SK-N-SH (cell line): ENCODE data around the gene ARHGAP27. TPM values are rescaled to one million over a fixed set of nuclear protein-coding genes. Genes with fewer than 3 reads are reported as not detected.
A peak's percentile ranks its signal among the peaks of the same experiment; 100 is the strongest.

Experiments used
- CTCF ChIA-PET: fragments of 300-600, 350-600 bp; formaldehyde crosslinking; extraction: SDS; loops from one replicate; lab custom pipeline; 2021; lab: Yijun Ruan, JAX
- POLR2A ChIA-PET: fragments of 350-600 bp; sonication (Branson Sonifier 250); formaldehyde crosslinking; extraction: SDS; loops from one replicate; lab custom pipeline; 2020; ENCODE audit warnings: antibody characterized with exemption, inconsistent platforms; lab: Yijun Ruan, JAX
- DNase-seq: peaks from one replicate; pipeline ENCODE4 v3.0.0; 2012
- H2AFZ ChIP-seq: fragments of 200-600 bp; sonication (generic); 2 replicates; pipeline ENCODE4 v1.8.1; 2016; ENCODE audit warnings: antibody characterized with exemption, mild to moderate bottlenecking, low read depth
- H3F3A ChIP-seq: fragments of 200-600 bp; sonication (generic); replicated peaks from 2 replicates; pipeline ENCODE3; 2016; ENCODE audit warnings: antibody characterized with exemption, mild to moderate bottlenecking; ENCODE audit not compliant: insufficient read depth
- H3K27ac ChIP-seq, 2 experiments: fragments of 200-500 bp in 1 of 2; fragments of 200-600 bp in 1 of 2; sonication (Bioruptor generic) in 1 of 2; sonication (generic), shearing (Covaris generic) in 1 of 2; 2 replicates each; pipeline versions ENCODE4 v1.5.1 to v1.6.1; 2014 to 2016; ENCODE audit warnings: low read depth in 2 of 2, inconsistent platforms in 1 of 2, low read length in 1 of 2, mild to moderate bottlenecking in 1 of 2, mixed read lengths in 1 of 2
- H3K27me3 ChIP-seq: fragments of 200-600 bp; sonication (generic), shearing (Covaris generic); 2 replicates; pipeline ENCODE4 v1.6.1; 2016; ENCODE audit warnings: mixed run types; ENCODE audit not compliant: insufficient read depth
- H3K36me3 ChIP-seq, 2 experiments: fragments of 200-500 bp in 1 of 2; fragments of 200-600 bp in 1 of 2; sonication (Bioruptor generic) in 1 of 2; sonication (generic) in 1 of 2; replicated peaks in 1 of 2; 2 replicates each; pipeline versions ENCODE3 to v1.5.1; 2014 to 2016; ENCODE audit warnings: low read length in 1 of 2, mild to moderate bottlenecking in 1 of 2; ENCODE audit not compliant: insufficient read depth in 2 of 2, control insufficient read depth in 1 of 2
- H3K4me1 ChIP-seq, 2 experiments: fragments of 200-500 bp in 1 of 2; fragments of 200-600 bp in 1 of 2; sonication (Bioruptor generic) in 1 of 2; sonication (generic), shearing (Covaris generic) in 1 of 2; 2 replicates each; pipeline versions ENCODE4 v1.5.1 to v1.6.1; 2014 to 2016; ENCODE audit warnings: low read depth in 1 of 2, low read length in 1 of 2, mixed run types in 1 of 2; ENCODE audit not compliant: insufficient read depth in 2 of 2, control insufficient read depth in 1 of 2
- H3K4me2 ChIP-seq: fragments of 200-600 bp; sonication (generic), shearing (Covaris generic); 2 replicates; pipeline ENCODE4 v1.6.1; 2017; ENCODE audit warnings: mixed run types
- H3K4me3 ChIP-seq, 2 experiments: fragments of 200-500 bp in 1 of 2; fragments of 200-600 bp in 1 of 2; sonication (Bioruptor generic) in 1 of 2; sonication (generic), shearing (Covaris generic) in 1 of 2; 2 replicates each; pipeline versions ENCODE4 v1.5.1 to v1.8.1; 2014 to 2016; ENCODE audit warnings: low read depth in 2 of 2, inconsistent platforms in 1 of 2, low read length in 1 of 2, mild to moderate bottlenecking in 1 of 2, mixed read lengths in 1 of 2, moderate library complexity in 1 of 2
- H3K79me2 ChIP-seq: fragments of 200-600 bp; sonication (generic); 2 replicates; pipeline ENCODE4 v1.8.1; 2017; ENCODE audit warnings: mild to moderate bottlenecking; ENCODE audit not compliant: insufficient read depth
- H3K9ac ChIP-seq: fragments of 200-600 bp; sonication (generic); 2 replicates; pipeline ENCODE4 v1.6.1; 2017; ENCODE audit warnings: mixed run types
- H3K9me2 ChIP-seq: fragments of 200-600 bp; sonication (generic); 2 replicates; pipeline ENCODE4 v1.6.1; 2017; ENCODE audit warnings: mixed run types
- H3K9me3 ChIP-seq: fragments of 200-600 bp; sonication (generic); 2 replicates; pipeline ENCODE4 v1.6.1; 2017; ENCODE audit warnings: mixed run types, mild to moderate bottlenecking, moderate library complexity
- H4K20me1 ChIP-seq: fragments of 200-600 bp; sonication (generic); 2 replicates; pipeline ENCODE4 v1.6.1; 2017; ENCODE audit warnings: mild to moderate bottlenecking, mixed run types; ENCODE audit not compliant: insufficient read depth
- CHD2 ChIP-seq: fragments of 150-350 bp; IDR thresholded peaks from 2 replicates; pipeline ENCODE4 v1.6.1; 2018; ENCODE audit warnings: low read length; ENCODE audit not compliant: partially characterized antibody
- ELF1 ChIP-seq: IDR thresholded peaks from 2 replicates; pipeline ENCODE4 v1.4.0; 2012
- EP300 ChIP-seq, 2 experiments: IDR thresholded peaks; 2 replicates each; pipeline versions ENCODE4 v1.4.0 to v1.6.1; 2012; ENCODE audit warnings: borderline replicate concordance in 1 of 2, low read depth in 1 of 2, low read length in 1 of 2
- EZH2phosphoT487 ChIP-seq: fragments of 200-600 bp; sonication (generic); IDR thresholded peaks from 2 replicates; pipeline ENCODE4 v1.6.1; 2017; ENCODE audit warnings: low read depth, mixed run types, mild to moderate bottlenecking, antibody characterized with exemption, moderate library complexity, borderline replicate concordance
- FOSL2 ChIP-seq: IDR thresholded peaks from 2 replicates; pipeline ENCODE4 v1.4.0; 2012; ENCODE audit warnings: low read depth, mild to moderate bottlenecking, moderate library complexity, borderline replicate concordance
- FOXM1 ChIP-seq: IDR thresholded peaks from 2 replicates; pipeline ENCODE4 v1.4.0; 2012; ENCODE audit warnings: low read depth, mild to moderate bottlenecking
- GABPA ChIP-seq: IDR thresholded peaks from 2 replicates; pipeline ENCODE4 v1.4.0; 2012; ENCODE audit warnings: low read depth, mild to moderate bottlenecking
- GATA2 ChIP-seq: sonication (generic); formaldehyde crosslinking; IDR thresholded peaks from 2 replicates; pipeline ENCODE4 v1.5.0; 2020; ENCODE audit warnings: mild to moderate bottlenecking, missing genetic modification reagents
- MEF2A ChIP-seq: IDR thresholded peaks from 2 replicates; pipeline ENCODE4 v1.4.0; 2012; ENCODE audit warnings: low read depth, borderline replicate concordance
- MXI1 ChIP-seq: IDR thresholded peaks from 2 replicates; pipeline ENCODE4 v1.6.1; 2012; ENCODE audit warnings: mild to moderate bottlenecking, low read depth, low read length, improper control_type of control experiment
- NFIC ChIP-seq: IDR thresholded peaks from 2 replicates; pipeline ENCODE4 v1.4.0; 2012; ENCODE audit warnings: borderline replicate concordance
- POLR2AphosphoS5 ChIP-seq: IDR thresholded peaks from 2 replicates; pipeline ENCODE4 v1.6.1; 2012; ENCODE audit warnings: low read depth, low read length
- RFX5 ChIP-seq: IDR thresholded peaks from 2 replicates; pipeline ENCODE4 v1.6.1; 2012; ENCODE audit warnings: mild to moderate bottlenecking, improper control_type of control experiment, low read length
- RXRA ChIP-seq: IDR thresholded peaks from 2 replicates; pipeline ENCODE4 v1.4.0; 2012; ENCODE audit warnings: low read depth, mild to moderate bottlenecking, borderline replicate concordance
- SMC3 ChIP-seq: IDR thresholded peaks from 2 replicates; pipeline ENCODE4 v1.6.1; 2012; ENCODE audit warnings: low read depth, low read length, improper control_type of control experiment
- TEAD4 ChIP-seq: IDR thresholded peaks from 2 replicates; pipeline ENCODE4 v1.4.0; 2012; ENCODE audit warnings: mild to moderate bottlenecking, borderline replicate concordance; ENCODE audit not compliant: insufficient read depth
- WGBS: methylation state at CpG from one replicate; pipeline ENCODE4 v1.1.6; 2017; ENCODE audit warnings: low lambda C conversion rate; 5-methylcytosine and 5-hydroxymethylcytosine counted together
- polyA plus RNA-seq, 3 experiments: library from polyadenylated mRNA; depleted of rRNA; stranded (reverse); fragments of >200 nt; gene quantifications; 2 replicates each; pipeline ENCODE4 v1.2.3, GENCODE V29; 2012
- TF ChIP-seq, protein P1 (sequence below): fragments of 150-350 bp; IDR thresholded peaks from 2 replicates; pipeline ENCODE4 v1.6.1; 2017; ENCODE audit warnings: antibody characterized with exemption, low read length, low read depth, borderline replicate concordance
- TF ChIP-seq, protein P2 (sequence below): fragments of 150-350 bp; IDR thresholded peaks from 2 replicates; pipeline ENCODE4 v1.6.1; 2016; ENCODE audit warnings: mild to moderate bottlenecking, low read depth, low read length
- TF ChIP-seq, protein P3 (sequence below): IDR thresholded peaks from 2 replicates; pipeline ENCODE4 v1.4.0; 2012; ENCODE audit warnings: low read depth
- TF ChIP-seq, protein P4 (sequence below): IDR thresholded peaks from 2 replicates; pipeline ENCODE4 v1.4.0; 2012; ENCODE audit warnings: low read depth, borderline replicate concordance

The ARHGAP27 gene
- polyA plus RNA-seq, 1 of the 3 experiments (the other 2 are of a cell fraction), result 2.1 TPM

DNA sequence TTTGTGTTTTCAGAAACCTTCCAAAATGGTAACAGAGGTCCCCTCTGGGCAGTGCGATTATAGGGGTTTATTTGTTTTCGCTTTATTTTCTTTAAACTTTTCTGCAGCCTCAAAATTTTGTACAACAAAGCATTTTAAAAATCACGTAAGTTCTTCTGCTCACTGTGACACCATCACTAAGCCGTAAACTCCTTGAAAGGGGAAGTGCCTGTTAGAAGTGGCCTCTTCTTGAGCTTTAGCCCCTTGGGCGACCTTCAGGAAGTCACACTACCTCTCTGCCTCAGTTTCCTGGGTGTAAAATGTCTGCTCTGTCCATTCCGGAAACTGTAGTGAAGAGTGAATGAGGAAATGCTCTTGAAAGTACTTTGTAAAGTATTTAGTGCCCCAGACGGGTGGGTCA, 26.6 kb downstream of the ARHGAP27 start:
- Histone ChIP-seq H3K9ac (no peak overlapping the region), H4K20me1 (no peaks in the 10 kb centered on the region), H3F3A (no peaks in the 10 kb centered on the region), H3K36me3 (no peaks in the 10 kb centered on the region), H2AFZ (no peak overlapping the region), H3K9me2 (no peaks in the 10 kb centered on the region), H3K27ac (no peak overlapping the region), H3K27me3 (no peaks in the 10 kb centered on the region), H3K4me2 (no peak overlapping the region), H3K4me3 (peak overlapping the region in 1 of 2 experiments; percentile 31; a peak in 1 of 4 replicates), H3K9me3 (no peaks in the 10 kb centered on the region), H3K79me2 (no peaks in the 10 kb centered on the region), H3K4me1 (peaks cover 0 to 29% of the 10 kb centered on the region in 2 experiments; a peak in 1 of 4 replicates)
- POLR2A ChIA-PET, result interaction anchor here (0.5 kb wide), 1 partner anchor 350 kb away, joined by 3 read pairs; no protein-coding TSS in a partner anchor
- CTCF ChIA-PET, result interaction anchor here (1.4 to 3.1 kb wide), 4 partner anchors 11 to 22 kb away, joined by 4 to 15 read pairs (median 6); no protein-coding TSS in a partner anchor
- 95% methylated on average over 7 of the region's 7 CpGs for WGBS
- DNase-seq, result no peak
- TF ChIP-seq, protein P1, sequence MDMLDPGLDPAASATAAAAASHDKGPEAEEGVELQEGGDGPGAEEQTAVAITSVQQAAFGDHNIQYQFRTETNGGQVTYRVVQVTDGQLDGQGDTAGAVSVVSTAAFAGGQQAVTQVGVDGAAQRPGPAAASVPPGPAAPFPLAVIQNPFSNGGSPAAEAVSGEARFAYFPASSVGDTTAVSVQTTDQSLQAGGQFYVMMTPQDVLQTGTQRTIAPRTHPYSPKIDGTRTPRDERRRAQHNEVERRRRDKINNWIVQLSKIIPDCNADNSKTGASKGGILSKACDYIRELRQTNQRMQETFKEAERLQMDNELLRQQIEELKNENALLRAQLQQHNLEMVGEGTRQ, result no peak
- no peak for TF ChIP-seq NFIC
- TF ChIP-seq POLR2AphosphoS5, result no peak
- TF ChIP-seq, protein P2, sequence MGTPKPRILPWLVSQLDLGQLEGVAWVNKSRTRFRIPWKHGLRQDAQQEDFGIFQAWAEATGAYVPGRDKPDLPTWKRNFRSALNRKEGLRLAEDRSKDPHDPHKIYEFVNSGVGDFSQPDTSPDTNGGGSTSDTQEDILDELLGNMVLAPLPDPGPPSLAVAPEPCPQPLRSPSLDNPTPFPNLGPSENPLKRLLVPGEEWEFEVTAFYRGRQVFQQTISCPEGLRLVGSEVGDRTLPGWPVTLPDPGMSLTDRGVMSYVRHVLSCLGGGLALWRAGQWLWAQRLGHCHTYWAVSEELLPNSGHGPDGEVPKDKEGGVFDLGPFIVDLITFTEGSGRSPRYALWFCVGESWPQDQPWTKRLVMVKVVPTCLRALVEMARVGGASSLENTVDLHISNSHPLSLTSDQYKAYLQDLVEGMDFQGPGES, result no peak
- TF ChIP-seq FOXM1, result no peak
- TF ChIP-seq, protein P3, sequence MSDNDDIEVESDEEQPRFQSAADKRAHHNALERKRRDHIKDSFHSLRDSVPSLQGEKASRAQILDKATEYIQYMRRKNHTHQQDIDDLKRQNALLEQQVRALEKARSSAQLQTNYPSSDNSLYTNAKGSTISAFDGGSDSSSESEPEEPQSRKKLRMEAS, result no peak
- TF ChIP-seq GATA2, result no peak
- TF ChIP-seq CHD2, result no peak
- no peak for TF ChIP-seq RXRA
- no peak for TF ChIP-seq ELF1
- TF ChIP-seq MEF2A, result no peak
- TF ChIP-seq MXI1, result no peak
- TF ChIP-seq TEAD4, result no peak
- no peak for TF ChIP-seq GABPA

DNA sequence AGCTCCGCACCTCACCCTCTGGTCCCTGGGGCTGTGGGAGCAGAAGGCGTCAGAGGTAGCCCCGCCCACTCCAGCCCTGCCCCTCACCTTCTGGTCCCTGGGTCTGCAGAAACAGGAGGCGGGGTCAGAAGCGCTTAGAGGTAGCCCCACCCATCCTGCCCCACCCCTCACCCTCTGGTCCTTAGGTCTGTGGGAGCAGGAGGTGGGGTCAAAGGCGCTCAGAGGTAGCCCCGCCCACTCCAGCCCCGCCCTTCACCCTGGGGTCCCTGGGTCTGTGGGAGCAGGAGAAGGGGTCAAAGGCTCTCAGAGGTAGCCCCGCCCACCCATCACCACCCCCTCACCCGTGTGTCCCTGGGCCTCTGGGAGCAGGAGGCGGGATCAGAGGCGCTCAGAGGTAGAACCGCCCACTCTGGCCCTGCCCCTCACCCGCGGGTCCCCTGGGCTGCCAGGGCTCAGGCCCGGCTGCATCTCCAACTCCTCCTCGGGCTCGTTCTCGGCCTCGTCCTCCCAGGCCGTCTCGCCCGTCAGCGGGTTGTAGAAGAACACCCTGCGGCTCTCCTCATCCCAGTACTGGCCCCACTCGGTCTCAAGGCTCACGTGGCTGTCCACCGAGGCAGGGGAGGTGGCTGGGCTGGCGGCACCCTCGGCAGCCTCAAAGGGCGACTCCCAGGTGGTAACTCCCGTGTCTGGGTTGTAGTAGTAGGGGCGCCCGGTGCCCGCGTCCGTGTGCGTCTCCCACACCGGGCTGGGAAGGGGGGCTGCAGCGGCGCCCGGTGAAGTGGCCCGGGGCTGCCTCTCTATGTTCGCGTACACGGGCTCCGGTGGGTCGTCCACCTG, 27.2 kb downstream of the ARHGAP27 start:
- ChIA-PET POLR2A (no interaction called here), CTCF (interaction anchor here (0.8 to 3.1 kb wide), 5 partner anchors 10 to 174 kb away, joined by 3 to 15 read pairs (median 4); no protein-coding TSS in a partner anchor)
- Histone ChIP-seq H3K27me3 (no peaks in the 10 kb centered on the region), H3K9ac (no peak overlapping the region), H3K79me2 (no peaks in the 10 kb centered on the region), H3K4me2 (no peak overlapping the region), H3K4me1 (peaks cover 0 to 23% of the 10 kb centered on the region in 2 experiments; a peak in 1 of 4 replicates), H3K36me3 (no peaks in the 10 kb centered on the region), H3K9me3 (no peaks in the 10 kb centered on the region), H3K9me2 (no peaks in the 10 kb centered on the region), H3K4me3 (peak overlapping the region in 1 of 2 experiments; percentile 31; a peak in 2 of 4 replicates), H3K27ac (no peak overlapping the region; a peak in 1 of 4 replicates), H2AFZ (0 out of 2 replicates have a peak overlapping the region, but pooled peaks have one; percentile 29), H4K20me1 (no peaks in the 10 kb centered on the region), H3F3A (no peaks in the 10 kb centered on the region)
- peak; percentile 94 for DNase-seq
- 36% methylated on average over 24 of the region's 48 CpGs for WGBS
- no peak for TF ChIP-seq SMC3
- TF ChIP-seq, protein P1, result no peak
- no peak for TF ChIP-seq RFX5
- TF ChIP-seq MEF2A, result no peak
- no peak for TF ChIP-seq MXI1
- no peak for TF ChIP-seq TEAD4
- no peak for TF ChIP-seq GATA2
- no peak for TF ChIP-seq EP300 (IDR thresholded peaks at IDR 0.05; ENCODE audit: borderline replicate concordance in 1 of 2, low read depth in 1 of 2, low read length in 1 of 2)
- TF ChIP-seq EZH2phosphoT487, result no peak
- TF ChIP-seq, protein P4, sequence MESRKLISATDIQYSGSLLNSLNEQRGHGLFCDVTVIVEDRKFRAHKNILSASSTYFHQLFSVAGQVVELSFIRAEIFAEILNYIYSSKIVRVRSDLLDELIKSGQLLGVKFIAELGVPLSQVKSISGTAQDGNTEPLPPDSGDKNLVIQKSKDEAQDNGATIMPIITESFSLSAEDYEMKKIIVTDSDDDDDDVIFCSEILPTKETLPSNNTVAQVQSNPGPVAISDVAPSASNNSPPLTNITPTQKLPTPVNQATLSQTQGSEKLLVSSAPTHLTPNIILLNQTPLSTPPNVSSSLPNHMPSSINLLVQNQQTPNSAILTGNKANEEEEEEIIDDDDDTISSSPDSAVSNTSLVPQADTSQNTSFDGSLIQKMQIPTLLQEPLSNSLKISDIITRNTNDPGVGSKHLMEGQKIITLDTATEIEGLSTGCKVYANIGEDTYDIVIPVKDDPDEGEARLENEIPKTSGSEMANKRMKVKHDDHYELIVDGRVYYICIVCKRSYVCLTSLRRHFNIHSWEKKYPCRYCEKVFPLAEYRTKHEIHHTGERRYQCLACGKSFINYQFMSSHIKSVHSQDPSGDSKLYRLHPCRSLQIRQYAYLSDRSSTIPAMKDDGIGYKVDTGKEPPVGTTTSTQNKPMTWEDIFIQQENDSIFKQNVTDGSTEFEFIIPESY, result no peak
- TF ChIP-seq ELF1, result no peak
- no peak for TF ChIP-seq FOSL2
